Thoracic aorta (tissue), 2 donors: ENCODE results near the gene PROCA1. TPM values are rescaled to one million over a fixed set of nuclear protein-coding genes. Genes with fewer than 3 reads are reported as not detected.

Experiments
- ATAC-seq: fragments of 150-250 bp; one replicate; pipeline ENCODE4 v1.8.0; 2017; ENCODE audit warnings: low read depth; ENCODE audit not compliant: insufficient number of reproducible peaks, low FRiP score
- DNase-seq: peaks from one replicate; pipeline ENCODE4 v3.0.0-alpha.2; 2020; ENCODE audit warnings: low spot score
- H3K27ac ChIP-seq, 2 donors: fragments of 200-600 bp; sonication (generic); 1 replicate in 1 of 2; 2 replicates in 1 of 2; pipeline ENCODE4 v1.5.1; 2016; ENCODE audit warnings: mild to moderate bottlenecking in 2 of 2, moderate library complexity in 2 of 2
- H3K27me3 ChIP-seq: fragments of 200-600 bp; sonication (generic); replicated peaks from 2 replicates; pipeline ENCODE4 v1.6.0; 2016; ENCODE audit warnings: mild to moderate bottlenecking; ENCODE audit not compliant: insufficient read depth
- H3K36me3 ChIP-seq: fragments of 200-600 bp; sonication (generic); one replicate; pipeline ENCODE4 v1.5.1; 2016
- H3K4me1 ChIP-seq, 2 donors: fragments of 200-600 bp; sonication (generic); 1 replicate in 1 of 2; 2 replicates in 1 of 2; pipeline versions ENCODE4 v1.5.1 to v1.6.0; 2016; ENCODE audit warnings: low read depth in 2 of 2, mild to moderate bottlenecking in 1 of 2; ENCODE audit not compliant: control insufficient read depth in 1 of 2
- H3K4me3 ChIP-seq: fragments of 200-600 bp; sonication (generic); 2 replicates; pipeline ENCODE4 v1.5.1; 2016; ENCODE audit warnings: mild to moderate bottlenecking
- H3K9me3 ChIP-seq: fragments of 200-600 bp; sonication (generic); 2 replicates; pipeline ENCODE4 v1.5.1; 2016
- total RNA-seq, 2 donors: library from RNA; depleted of rRNA; stranded (reverse); fragments of >200 nt; gene quantifications; one replicate each; pipeline versions ENCODE4 v1.1.0 to v1.2.3, GENCODE V29; 2016
- TF ChIP-seq, protein P1 (sequence below): fragments of 200-600 bp; sonication (generic); IDR thresholded peaks from one replicate; pipeline ENCODE4 v1.5.1; 2019; ENCODE audit warnings: antibody characterized with exemption

The PROCA1 gene
- total RNA-seq, 2 donors from 2014 or later: 1.1 to 1.8 TPM

DNA sequence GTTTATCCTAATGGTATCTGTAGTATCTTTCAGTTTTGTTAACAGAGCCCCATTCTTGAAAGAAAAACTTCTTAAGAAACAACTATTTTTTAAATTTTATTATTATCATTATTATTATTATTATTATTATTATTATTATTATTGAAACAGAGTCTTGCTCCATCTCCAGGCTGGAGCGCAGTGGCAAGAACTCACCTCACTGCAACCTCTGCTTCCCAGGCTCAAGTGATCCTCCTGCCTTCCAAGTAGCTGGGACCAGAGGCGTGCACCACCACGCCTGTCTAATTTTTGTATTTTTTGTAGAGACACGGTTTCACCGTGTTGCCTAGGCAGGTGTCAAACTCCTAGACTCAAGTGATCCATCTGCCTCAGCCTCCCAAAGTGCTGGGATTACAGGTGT, 26.3 kb downstream of the PROCA1 start:
- Histone ChIP-seq H3K27me3 (no peaks in the 10 kb centered on the region), H3K4me3 (no peak overlapping the region), H3K36me3 (peaks cover 89% of the 10 kb centered on the region), H3K27ac (no peak overlapping the region), H3K9me3 (no peaks in the 10 kb centered on the region), H3K4me1 (no peaks in the 10 kb centered on the region)
- no peak for DNase-seq
- no peak for ATAC-seq
- TF ChIP-seq, protein P1, sequence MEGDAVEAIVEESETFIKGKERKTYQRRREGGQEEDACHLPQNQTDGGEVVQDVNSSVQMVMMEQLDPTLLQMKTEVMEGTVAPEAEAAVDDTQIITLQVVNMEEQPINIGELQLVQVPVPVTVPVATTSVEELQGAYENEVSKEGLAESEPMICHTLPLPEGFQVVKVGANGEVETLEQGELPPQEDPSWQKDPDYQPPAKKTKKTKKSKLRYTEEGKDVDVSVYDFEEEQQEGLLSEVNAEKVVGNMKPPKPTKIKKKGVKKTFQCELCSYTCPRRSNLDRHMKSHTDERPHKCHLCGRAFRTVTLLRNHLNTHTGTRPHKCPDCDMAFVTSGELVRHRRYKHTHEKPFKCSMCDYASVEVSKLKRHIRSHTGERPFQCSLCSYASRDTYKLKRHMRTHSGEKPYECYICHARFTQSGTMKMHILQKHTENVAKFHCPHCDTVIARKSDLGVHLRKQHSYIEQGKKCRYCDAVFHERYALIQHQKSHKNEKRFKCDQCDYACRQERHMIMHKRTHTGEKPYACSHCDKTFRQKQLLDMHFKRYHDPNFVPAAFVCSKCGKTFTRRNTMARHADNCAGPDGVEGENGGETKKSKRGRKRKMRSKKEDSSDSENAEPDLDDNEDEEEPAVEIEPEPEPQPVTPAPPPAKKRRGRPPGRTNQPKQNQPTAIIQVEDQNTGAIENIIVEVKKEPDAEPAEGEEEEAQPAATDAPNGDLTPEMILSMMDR: no peak

DNA sequence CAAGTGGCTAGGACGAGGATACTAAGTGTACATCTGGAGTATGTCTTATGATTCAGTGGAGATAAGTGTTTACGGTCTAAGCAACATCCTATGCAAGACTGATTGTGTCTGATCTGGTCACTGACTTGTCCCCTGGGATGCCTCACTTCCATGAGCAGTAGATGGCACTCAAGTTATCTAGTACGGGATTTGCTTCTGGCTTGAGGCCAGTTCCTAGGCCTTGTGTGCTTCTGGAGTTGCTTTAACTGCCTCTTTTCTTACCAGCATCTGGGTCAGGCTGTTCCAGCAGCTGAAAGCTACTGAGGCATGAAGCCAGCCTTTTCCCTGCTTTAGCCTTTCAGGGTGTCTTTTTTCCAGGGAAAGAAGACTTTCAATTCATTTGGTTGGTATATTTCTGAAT, 26.7 kb downstream of the PROCA1 start:
- ATAC-seq (no peak), DNase-seq (no peak)
- no peak overlapping the region for H3K4me3 ChIP-seq
- TF ChIP-seq, protein P1: no peak
- H3K27me3 ChIP-seq: no peaks in the 10 kb centered on the region
- no peaks in the 10 kb centered on the region for H3K4me1 ChIP-seq
- H3K9me3 ChIP-seq: no peaks in the 10 kb centered on the region
- H3K36me3 ChIP-seq: peaks cover 89% of the 10 kb centered on the region
- H3K27ac ChIP-seq: no peak overlapping the region

DNA sequence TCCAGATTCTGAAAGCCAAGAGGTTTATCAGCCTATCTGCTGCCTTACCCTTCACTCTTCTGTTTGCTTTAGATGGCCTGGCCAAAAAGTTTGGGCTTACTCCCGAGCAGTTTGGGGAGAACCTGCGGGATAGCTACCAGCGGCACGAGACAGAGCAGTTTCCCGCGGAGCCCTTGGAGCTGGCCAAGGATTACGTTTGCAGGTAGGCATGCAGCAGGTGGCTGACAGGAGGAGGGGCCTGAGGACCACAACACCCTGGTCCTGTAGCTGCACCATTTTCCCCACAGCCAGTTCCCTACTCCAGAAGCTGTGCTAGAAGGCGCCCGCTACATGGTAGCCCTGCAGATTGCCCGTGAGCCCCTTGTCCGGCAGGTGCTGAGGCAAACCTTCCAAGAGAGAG, 29.0 kb downstream of the PROCA1 start:
- DNase-seq: no peak

GRCh38 chr17:28675980-28676379, 35.7 kb downstream of the PROCA1 start:
- Histone ChIP-seq H3K27ac (no peak overlapping the region), H3K4me3 (no peak overlapping the region), H3K36me3 (peaks cover 94% of the 10 kb centered on the region), H3K4me1 (no peaks in the 10 kb centered on the region), H3K9me3 (no peaks in the 10 kb centered on the region), H3K27me3 (no peaks in the 10 kb centered on the region)
- TF ChIP-seq, protein P1: no peak
- ATAC-seq (no peak), DNase-seq (no peak)

More for the DNA sequence above, 29.0 kb downstream of the PROCA1 start:
- Histone ChIP-seq H3K4me1 (no peaks in the 10 kb centered on the region), H3K27ac (no peak overlapping the region), H3K9me3 (no peaks in the 10 kb centered on the region), H3K27me3 (no peaks in the 10 kb centered on the region), H3K4me3 (no peak overlapping the region), H3K36me3 (peaks cover 89% of the 10 kb centered on the region)
- ATAC-seq: no peak
- TF ChIP-seq, protein P1: no peak

DNA sequence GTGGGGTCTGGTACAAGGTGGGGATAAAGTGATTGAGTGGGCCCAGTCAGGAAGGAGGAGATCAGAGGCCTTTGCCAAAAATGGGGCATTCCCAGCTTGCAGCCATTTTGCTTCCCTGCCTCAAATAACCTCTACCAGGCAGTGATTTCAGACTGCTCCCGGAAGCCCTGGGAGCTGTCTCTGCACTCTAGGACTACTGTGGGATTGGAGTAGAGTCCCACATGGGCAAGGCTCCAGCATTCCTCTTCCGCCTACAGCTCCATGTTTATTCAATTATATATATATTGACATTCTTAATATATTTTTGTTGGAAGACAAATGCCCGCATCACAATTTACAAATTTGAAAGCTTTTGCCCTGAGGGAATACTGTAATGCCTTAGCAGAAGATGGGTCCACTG, 36.2 kb downstream of the PROCA1 start:
- H3K36me3 ChIP-seq: peaks cover 93% of the 10 kb centered on the region
- TF ChIP-seq, protein P1: no peak
- ATAC-seq (no peak), DNase-seq (no peak)
- H3K4me1 ChIP-seq: no peaks in the 10 kb centered on the region
- no peaks in the 10 kb centered on the region for H3K9me3 ChIP-seq
- H3K27me3 ChIP-seq: no peaks in the 10 kb centered on the region
- no peak overlapping the region for H3K27ac ChIP-seq
- H3K4me3 ChIP-seq: no peak overlapping the region
